ENCODE measurements around the gene SUCLA2. TPM values are rescaled to one million over a fixed set of nuclear protein-coding genes. Genes with fewer than 3 reads are reported as not detected.

The SUCLA2 gene
- total and polyA plus RNA-seq, 9 of the 15 experiments (the other 6 are each of a cell fraction or from before 2014, with no cell fraction given), result 23.3 to 52.9 (median 35.8) TPM

DNA sequence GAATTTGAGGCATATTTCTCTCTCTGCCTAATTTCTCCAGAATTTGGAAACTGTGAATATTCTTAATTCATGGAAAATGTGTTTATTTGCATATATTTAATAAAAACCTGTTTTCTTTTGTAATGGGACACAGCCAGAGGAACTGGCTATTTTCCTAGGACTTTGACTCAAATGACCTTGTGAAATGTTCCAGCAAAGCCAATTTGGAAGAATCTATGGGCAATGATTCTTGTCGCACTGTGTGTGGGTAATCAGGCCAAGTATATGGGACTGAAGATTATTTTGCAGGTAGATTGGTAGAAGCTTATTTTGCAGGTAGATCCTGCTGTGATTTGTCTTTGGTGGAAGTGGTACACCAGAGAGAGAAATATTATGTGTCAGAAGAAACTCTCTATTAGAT is 38.8 kb downstream of the SUCLA2 start (continued):
- TF ChIP-seq TAF15 (IDR thresholded peaks at IDR 0.05; ENCODE audit: low read depth, low read length), result no peak

DNA sequence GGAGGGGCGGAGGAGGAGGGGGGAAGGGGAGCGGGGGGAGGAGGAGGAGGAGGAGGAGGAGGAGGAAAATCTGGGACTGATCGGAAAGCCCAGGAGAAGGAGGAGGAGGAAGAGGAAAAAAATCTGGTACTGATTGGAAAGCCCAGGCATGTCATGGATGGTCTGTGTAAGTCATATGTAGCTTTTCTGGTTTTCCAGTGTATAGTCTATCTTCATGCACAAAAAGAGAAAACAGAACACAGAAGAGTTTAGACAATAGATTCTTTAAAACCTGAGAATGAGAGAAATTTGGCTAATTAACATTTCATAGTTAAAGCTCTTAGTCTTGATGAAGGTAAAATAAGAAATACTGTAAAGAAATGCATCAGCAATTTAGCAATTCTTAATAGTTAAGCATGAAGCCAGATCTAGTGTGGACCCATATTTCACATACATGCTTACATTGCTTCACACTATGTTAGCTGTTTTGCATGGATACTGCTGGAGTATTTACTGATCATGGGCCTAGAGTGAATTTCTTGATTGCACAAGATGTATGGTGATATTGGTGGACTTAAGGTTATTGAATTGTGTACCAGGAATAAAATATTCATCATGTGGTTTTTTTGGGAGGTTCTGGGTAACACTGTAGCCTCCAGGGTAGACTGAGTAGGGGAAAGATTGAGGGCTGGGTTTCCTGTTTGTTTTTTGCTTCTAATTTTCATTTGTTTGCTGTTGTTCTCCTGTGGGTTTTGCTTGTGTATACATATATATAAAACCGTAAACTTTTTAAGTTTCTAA is 41.4 kb downstream of the SUCLA2 start:
- no peaks in the 10 kb centered on the region for H4K20me1 ChIP-seq (replicated peaks; ENCODE audit: control insufficient read depth, insufficient read depth, low read length)
- H3K36me3 ChIP-seq (ENCODE audit: control insufficient read depth, insufficient read depth, low read length), result peaks cover 13% of the 10 kb centered on the region; the same call in 1 of the 3 replicates
- H3K4me1 ChIP-seq (replicated peaks in 1 of 2; ENCODE audit: control insufficient read depth in 2 of 2, insufficient read depth in 2 of 2, low read length in 2 of 2), result no peaks in the 10 kb centered on the region
- no peak for TF ChIP-seq NEUROD1 (IDR thresholded peaks at IDR 0.05; ENCODE audit: borderline replicate concordance, low read depth, low read length, partially characterized antibody)
- TF ChIP-seq ZFP36 (IDR thresholded peaks at IDR 0.05; ENCODE audit: low read depth, low read length, partially characterized antibody), result peak; percentile 15
- TF ChIP-seq, protein P1, sequence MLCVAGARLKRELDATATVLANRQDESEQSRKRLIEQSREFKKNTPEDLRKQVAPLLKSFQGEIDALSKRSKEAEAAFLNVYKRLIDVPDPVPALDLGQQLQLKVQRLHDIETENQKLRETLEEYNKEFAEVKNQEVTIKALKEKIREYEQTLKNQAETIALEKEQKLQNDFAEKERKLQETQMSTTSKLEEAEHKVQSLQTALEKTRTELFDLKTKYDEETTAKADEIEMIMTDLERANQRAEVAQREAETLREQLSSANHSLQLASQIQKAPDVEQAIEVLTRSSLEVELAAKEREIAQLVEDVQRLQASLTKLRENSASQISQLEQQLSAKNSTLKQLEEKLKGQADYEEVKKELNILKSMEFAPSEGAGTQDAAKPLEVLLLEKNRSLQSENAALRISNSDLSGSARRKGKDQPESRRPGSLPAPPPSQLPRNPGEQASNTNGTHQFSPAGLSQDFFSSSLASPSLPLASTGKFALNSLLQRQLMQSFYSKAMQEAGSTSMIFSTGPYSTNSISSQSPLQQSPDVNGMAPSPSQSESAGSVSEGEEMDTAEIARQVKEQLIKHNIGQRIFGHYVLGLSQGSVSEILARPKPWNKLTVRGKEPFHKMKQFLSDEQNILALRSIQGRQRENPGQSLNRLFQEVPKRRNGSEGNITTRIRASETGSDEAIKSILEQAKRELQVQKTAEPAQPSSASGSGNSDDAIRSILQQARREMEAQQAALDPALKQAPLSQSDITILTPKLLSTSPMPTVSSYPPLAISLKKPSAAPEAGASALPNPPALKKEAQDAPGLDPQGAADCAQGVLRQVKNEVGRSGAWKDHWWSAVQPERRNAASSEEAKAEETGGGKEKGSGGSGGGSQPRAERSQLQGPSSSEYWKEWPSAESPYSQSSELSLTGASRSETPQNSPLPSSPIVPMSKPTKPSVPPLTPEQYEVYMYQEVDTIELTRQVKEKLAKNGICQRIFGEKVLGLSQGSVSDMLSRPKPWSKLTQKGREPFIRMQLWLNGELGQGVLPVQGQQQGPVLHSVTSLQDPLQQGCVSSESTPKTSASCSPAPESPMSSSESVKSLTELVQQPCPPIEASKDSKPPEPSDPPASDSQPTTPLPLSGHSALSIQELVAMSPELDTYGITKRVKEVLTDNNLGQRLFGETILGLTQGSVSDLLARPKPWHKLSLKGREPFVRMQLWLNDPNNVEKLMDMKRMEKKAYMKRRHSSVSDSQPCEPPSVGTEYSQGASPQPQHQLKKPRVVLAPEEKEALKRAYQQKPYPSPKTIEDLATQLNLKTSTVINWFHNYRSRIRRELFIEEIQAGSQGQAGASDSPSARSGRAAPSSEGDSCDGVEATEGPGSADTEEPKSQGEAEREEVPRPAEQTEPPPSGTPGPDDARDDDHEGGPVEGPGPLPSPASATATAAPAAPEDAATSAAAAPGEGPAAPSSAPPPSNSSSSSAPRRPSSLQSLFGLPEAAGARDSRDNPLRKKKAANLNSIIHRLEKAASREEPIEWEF (CRISPR knock-in tag; IDR thresholded peaks at IDR 0.05), result no peak
- H3K9me1 ChIP-seq (ENCODE audit: control insufficient read depth, insufficient read depth, low read length), result no peaks in the 10 kb centered on the region
- H3K79me2 ChIP-seq (ENCODE audit: control insufficient read depth, insufficient read depth, low read length), result no peaks in the 10 kb centered on the region
- POLR2A ChIA-PET, result no interaction called here
- H3K27me3 ChIP-seq (ENCODE audit: control insufficient read depth in 2 of 2, insufficient read depth in 2 of 2, low read length in 2 of 2), result no peaks in the 10 kb centered on the region
- no TSS peak for BruUV-seq (replicated peaks)
- 100% methylated on average over 1 of the region's 4 CpGs for WGBS (ENCODE audit: insufficient coverage, low coverage, missing lambda C conversion rate)
- FAIRE-seq (no peak), ATAC-seq (no peak), DNase-seq (ENCODE audit: extremely low read depth in 1 of 4, low spot score in 3 of 4) (no peak)
- no peak overlapping the region for H3K4me2 ChIP-seq (ENCODE audit: insufficient read depth, low read length)
- H3K9ac ChIP-seq (ENCODE audit: insufficient read depth in 1 of 2, low read depth in 2 of 2, low read length in 2 of 2), result no peak overlapping the region
- H2AFZ ChIP-seq (ENCODE audit: low read depth, low read length), result no peak overlapping the region
- intact Hi-C loops (cut with micrococcal nuclease), result no loop called here
- no peak overlapping the region for H3K27ac ChIP-seq (ENCODE audit: extremely low read depth, low read depth, low read length)
- CTCF ChIA-PET (ENCODE audit: low intra/inter-chr PET ratio), result no interaction called here
- H3K4me3 ChIP-seq, result no peak overlapping the region
- in situ Hi-C loops (cut with MboI), result no loop called here
- H3K9me3 ChIP-seq (replicated peaks; ENCODE audit: control insufficient read depth, insufficient read depth, low read depth, low read length), result 0 out of 2 replicates have a peak, but pooled peaks cover 2% of the 10 kb centered on the region

Measured in K562 (cell line).